GM18499 (cell line): ENCODE results near the gene SHC2.
"Not testable (repeated sequence)": the region's sequence is repeated elsewhere in the genome, so short reads cannot be mapped to it uniquely, and the experiment has no call there.

Source experiments
- ATAC-seq: cut with Tn5 transposase; IDR thresholded peaks from one replicate; pipeline ENCODE4 v1.9.1; 2021; ENCODE audit warnings: moderate number of reproducible peaks; ENCODE audit not compliant: insufficient read depth, unreplicated experiment

The SHC2 gene

GRCh38 chr19:427675-428074, 33.2 kb downstream of the SHC2 start:
- not testable (repeated sequence) for ATAC-seq

- ATAC-seq, result no peak
These were observed 33.9 kb downstream of the SHC2 start for GRCh38 chr19:426725-427445.

GRCh38 chr19:425056-425455, 35.8 kb downstream of the SHC2 start:
- no peak for ATAC-seq

GRCh38 chr19:424546-424945, 36.3 kb downstream of the SHC2 start:
- ATAC-seq, result no peak

GRCh38 chr19:423691-424466, 37.0 kb downstream of the SHC2 start:
- ATAC-seq, result no peak

GRCh38 chr19:422917-423226, 38.0 kb downstream of the SHC2 start:
- ATAC-seq, result not testable (repeated sequence)

GRCh38 chr19:422213-422916, 38.5 kb downstream of the SHC2 start:
- no peak for ATAC-seq

GRCh38 chr19:419721-420515, 40.9 kb downstream of the SHC2 start:
- ATAC-seq, result no peak

GRCh38 chr19:418761-419671, 41.8 kb downstream of the SHC2 start:
- ATAC-seq, result no peak

GRCh38 chr19:416416-416815, 44.4 kb downstream of the SHC2 start:
- no peak for ATAC-seq

GRCh38 chr19:415292-415691, 45.5 kb downstream of the SHC2 start:
- ATAC-seq, result no peak

- no peak for ATAC-seq
These were observed 46.9 kb downstream of the SHC2 start for GRCh38 chr19:413756-414420.

GRCh38 chr19:412356-413355, 48.2 kb downstream of the SHC2 start:
- no peak for ATAC-seq

- ATAC-seq, result no peak
These were observed 49.0 kb downstream of the SHC2 start for GRCh38 chr19:411723-412355.

GRCh38 chr19:411121-411722, 49.6 kb downstream of the SHC2 start:
- not testable (repeated sequence) for ATAC-seq

- ATAC-seq, result no peak
These were observed 50.5 kb downstream of the SHC2 start for GRCh38 chr19:410243-410781.
